ENCODE measurements around the gene TPPP.

The TPPP gene

DNA sequence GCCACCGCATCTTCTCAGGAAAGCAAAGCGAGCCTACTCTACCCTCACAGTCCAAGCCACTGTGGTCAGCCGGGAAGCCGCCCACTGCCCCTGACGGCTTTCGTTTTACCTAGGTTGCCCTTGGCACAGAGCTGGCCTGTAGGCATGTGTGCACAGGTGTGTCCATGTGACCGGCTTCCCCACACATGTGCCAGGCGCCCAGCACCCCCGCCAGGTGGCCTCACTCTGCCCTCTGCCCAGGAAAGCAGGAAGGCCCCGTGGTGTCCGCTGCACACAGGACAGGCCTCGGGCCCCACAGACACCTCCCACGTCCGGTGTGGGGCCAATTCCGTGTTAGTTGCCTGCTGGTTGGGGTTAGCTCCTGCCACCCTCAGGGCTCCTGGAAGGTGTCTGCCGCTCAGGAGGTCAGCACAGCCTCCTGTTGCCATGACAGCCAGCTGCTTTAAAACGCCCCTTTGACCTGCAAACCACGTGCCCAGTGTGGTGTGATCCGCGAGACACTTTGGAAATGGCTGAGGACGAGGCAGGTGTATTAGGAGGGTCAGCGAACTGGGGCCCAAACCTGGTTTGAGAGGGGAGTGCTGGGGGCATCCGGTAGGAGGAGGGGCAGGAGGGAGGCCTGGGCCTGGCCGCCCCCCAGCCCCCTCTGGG lies 28.7 kb downstream of the TPPP start:
- H3K9me3 ChIP-seq (ENCODE audit: insufficient read depth, low read depth, low read length) = no peaks in the 10 kb centered on the region
- no peak overlapping the region for H3K4me2 ChIP-seq (ENCODE audit: low read depth, low read length, poor library complexity, severe bottlenecking)
- H3K4me1 ChIP-seq (ENCODE audit: insufficient read depth, low read length, poor library complexity, severe bottlenecking) = peaks cover 4% of the 10 kb centered on the region
- peaks cover 4% of the 10 kb centered on the region; the same call in 1 of the 2 replicates for H3F3A ChIP-seq (ENCODE audit: low read depth)
- peaks cover 33% of the 10 kb centered on the region; the same call in 1 of the 2 replicates for H3K36me3 ChIP-seq (ENCODE audit: insufficient read depth, low read length)
- no peaks in the 10 kb centered on the region for H4K20me1 ChIP-seq (ENCODE audit: insufficient read depth, low read length, poor library complexity, severe bottlenecking)
- no peaks in the 10 kb centered on the region for H3K27me3 ChIP-seq (ENCODE audit: insufficient read depth, low read length, poor library complexity, severe bottlenecking)
- H3K9me2 ChIP-seq (replicated peaks; ENCODE audit: low read depth, low read length) = no peaks in the 10 kb centered on the region
- H3K4me3 ChIP-seq (ENCODE audit: low read length, poor library complexity, severe bottlenecking) = no peak overlapping the region
- no peak overlapping the region for H3K9ac ChIP-seq (ENCODE audit: low read depth, low read length, poor library complexity, severe bottlenecking)
- H2AFZ ChIP-seq (ENCODE audit: low read length) = no peak overlapping the region
- no peak for TF ChIP-seq CTCF (conservative IDR thresholded peaks at IDR 0.05; ENCODE audit: low read length)
- no peak for TF ChIP-seq EZH2phosphoT487 (IDR thresholded peaks at IDR 0.05; ENCODE audit: borderline replicate concordance)
- H3K79me2 ChIP-seq (ENCODE audit: insufficient read depth, low read length) = no peaks in the 10 kb centered on the region

DNA sequence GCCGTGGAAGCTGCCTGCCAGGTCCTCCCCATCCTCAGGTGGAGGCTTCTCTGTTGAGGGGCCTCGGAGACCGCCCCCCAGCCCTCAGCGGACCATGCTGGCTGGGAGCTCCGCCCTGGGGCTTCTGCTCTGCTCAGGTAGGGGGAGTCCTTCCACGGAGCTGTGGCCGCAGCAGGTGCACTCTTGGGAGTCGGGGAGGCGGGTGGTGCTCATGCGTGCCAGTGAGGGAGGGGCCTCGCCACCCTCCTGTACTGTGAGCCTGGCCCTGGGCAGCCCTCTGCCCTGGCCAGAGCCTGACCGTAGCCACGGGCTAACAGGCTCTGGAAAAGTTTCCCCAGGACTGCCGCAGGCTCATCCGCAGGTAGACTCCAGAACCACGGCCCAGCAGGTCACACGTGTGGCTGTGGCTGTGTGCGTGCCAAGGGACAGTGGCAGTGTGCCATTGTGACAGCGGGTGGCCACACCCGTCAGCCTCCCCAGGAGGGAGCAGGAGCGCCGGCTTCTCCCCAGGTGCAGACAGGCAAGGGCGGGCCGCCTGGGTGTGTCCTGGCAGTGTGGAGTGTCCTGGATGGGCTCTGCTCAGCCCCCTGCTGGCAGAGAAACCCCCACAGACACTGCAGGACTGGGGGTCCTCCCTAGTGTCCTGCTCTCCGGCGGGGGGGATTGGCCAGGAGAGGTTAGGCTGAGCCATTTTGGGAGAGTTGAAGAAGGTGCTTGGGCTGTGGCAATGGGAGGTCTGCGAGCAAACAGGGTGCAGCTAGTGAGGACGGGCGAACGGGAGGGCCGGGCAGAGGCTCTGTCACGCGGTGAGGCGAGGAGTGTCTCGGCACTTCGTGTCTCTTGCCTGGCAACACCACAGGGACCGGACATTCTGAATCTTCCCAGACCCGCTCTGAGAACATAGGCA lies 29.5 kb downstream of the TPPP start:
- Histone ChIP-seq H3K27me3 (ENCODE audit: insufficient read depth, low read length, poor library complexity, severe bottlenecking) (no peaks in the 10 kb centered on the region), H3K9me2 (replicated peaks; ENCODE audit: low read depth, low read length) (no peaks in the 10 kb centered on the region), H2AFZ (ENCODE audit: low read length) (no peak overlapping the region), H3K4me2 (ENCODE audit: low read depth, low read length, poor library complexity, severe bottlenecking) (no peak overlapping the region), H3K4me1 (ENCODE audit: insufficient read depth, low read length, poor library complexity, severe bottlenecking) (peaks cover 4% of the 10 kb centered on the region), H3K79me2 (ENCODE audit: insufficient read depth, low read length) (no peaks in the 10 kb centered on the region), H3K4me3 (ENCODE audit: low read length, poor library complexity, severe bottlenecking) (no peak overlapping the region), H3K9ac (ENCODE audit: low read depth, low read length, poor library complexity, severe bottlenecking) (no peak overlapping the region), H3K9me3 (ENCODE audit: insufficient read depth, low read depth, low read length) (no peaks in the 10 kb centered on the region), H3K36me3 (ENCODE audit: insufficient read depth, low read length) (peaks cover 34% of the 10 kb centered on the region; the same call in 1 of the 2 replicates), H3F3A (ENCODE audit: low read depth) (peaks cover 4% of the 10 kb centered on the region; the same call in 1 of the 2 replicates), H4K20me1 (ENCODE audit: insufficient read depth, low read length, poor library complexity, severe bottlenecking) (no peaks in the 10 kb centered on the region)
- TF ChIP-seq CTCF (conservative IDR thresholded peaks at IDR 0.05; ENCODE audit: low read length) = no peak; the same call in 1 of the 2 replicates
- no peak for TF ChIP-seq EZH2phosphoT487 (IDR thresholded peaks at IDR 0.05; ENCODE audit: borderline replicate concordance)

DNA sequence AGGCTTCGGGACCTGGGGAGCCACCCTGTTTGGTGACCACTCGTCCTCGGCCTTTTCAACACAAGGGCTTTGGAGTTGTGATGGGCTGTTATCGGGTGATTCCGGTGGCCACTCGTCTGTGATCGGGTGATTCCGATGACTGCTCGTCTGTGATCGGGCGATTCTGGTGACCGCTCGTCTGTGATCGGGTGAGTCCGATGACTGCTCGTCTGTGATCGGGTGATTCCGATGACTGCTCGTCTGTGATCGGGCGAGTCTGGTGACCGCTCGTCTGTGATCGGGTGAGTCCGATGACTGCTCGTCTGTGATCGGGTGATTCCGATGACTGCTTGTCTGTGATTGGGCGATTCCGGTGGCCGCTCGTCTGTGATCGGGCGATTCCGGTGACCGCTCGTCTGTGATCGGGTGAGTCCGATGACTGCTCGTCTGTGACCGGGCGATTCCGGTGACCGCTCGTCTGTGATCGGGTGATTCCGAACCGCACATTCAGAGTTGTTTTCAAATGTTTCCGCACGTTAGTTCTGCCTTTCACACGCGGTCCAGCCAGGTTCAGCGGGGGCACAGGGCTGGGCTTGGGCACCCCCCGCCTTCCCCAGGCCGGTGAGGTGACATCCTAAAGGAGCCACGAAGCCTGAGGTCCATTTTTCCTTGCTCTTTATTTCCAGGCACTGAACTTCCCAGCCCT lies 30.3 kb downstream of the TPPP start:
- H3K4me1 ChIP-seq (ENCODE audit: insufficient read depth, low read length, poor library complexity, severe bottlenecking) = peaks cover 4% of the 10 kb centered on the region
- H3K4me3 ChIP-seq (ENCODE audit: low read length, poor library complexity, severe bottlenecking) = no peak overlapping the region
- H3K9ac ChIP-seq (ENCODE audit: low read depth, low read length, poor library complexity, severe bottlenecking) = no peak overlapping the region
- TF ChIP-seq EZH2phosphoT487 (IDR thresholded peaks at IDR 0.05; ENCODE audit: borderline replicate concordance) (no peak), CTCF (conservative IDR thresholded peaks at IDR 0.05; ENCODE audit: low read length) (no peak)
- H2AFZ ChIP-seq (ENCODE audit: low read length) = no peak overlapping the region
- H3K27me3 ChIP-seq (ENCODE audit: insufficient read depth, low read length, poor library complexity, severe bottlenecking) = no peaks in the 10 kb centered on the region
- peaks cover 37% of the 10 kb centered on the region; the same call in 1 of the 2 replicates for H3K36me3 ChIP-seq (ENCODE audit: insufficient read depth, low read length)
- no peak overlapping the region for H3K4me2 ChIP-seq (ENCODE audit: low read depth, low read length, poor library complexity, severe bottlenecking)
- H3K9me2 ChIP-seq (replicated peaks; ENCODE audit: low read depth, low read length) = no peaks in the 10 kb centered on the region
- no peaks in the 10 kb centered on the region for H3K79me2 ChIP-seq (ENCODE audit: insufficient read depth, low read length)
- H3K9me3 ChIP-seq (ENCODE audit: insufficient read depth, low read depth, low read length) = no peaks in the 10 kb centered on the region
- H3F3A ChIP-seq (ENCODE audit: low read depth) = peaks cover 4% of the 10 kb centered on the region; the same call in 1 of the 2 replicates
- no peaks in the 10 kb centered on the region for H4K20me1 ChIP-seq (ENCODE audit: insufficient read depth, low read length, poor library complexity, severe bottlenecking)

Data from Loucy (cell line).